Heart left ventricle (tissue), 13 donors: Measurements from ENCODE around the gene MICAL2.

Source experiments
- CTCF ChIP-seq, 12 donors: fragments of 200-600 bp; sonication (generic) in 4 of 12; IDR thresholded peaks; one replicate each; pipeline versions ENCODE4 v1.5.0 to v1.8.0; 2018 to 2022; ENCODE audit warnings: antibody characterized with exemption in 12 of 12, mild to moderate bottlenecking in 5 of 12
- POLR2A ChIP-seq, 2 donors: fragments of 450-650 bp; IDR thresholded peaks; one replicate each; pipeline ENCODE4 v1.6.1; 2017; ENCODE audit warnings: antibody characterized with exemption in 2 of 2, mild to moderate bottlenecking in 2 of 2, moderate library complexity in 2 of 2
- donor health status: ischemic (EF 13 %, LVEDD 7.1; RV severe dilation, severe dysfunction).
- donor health status: DM: no; HTN: yes; CAD: no.
- donor health status: DM: no; HTN: no; CAD: no.
- donor health status: ischemic (EF 25% LVEDD 6.9; RV normal size, moderate dysfunction).
- donor health status: ischemic (EF 25% LVEDD 5.7; RV mildly dilated, moderate dysfunction).
- donor health status: ischemic (EF 35%, LVEDD 5.7; RV mildly dilated, moderate dysfunction).
- donor health status: nonischemic (EF 11% LVEDD 7.7; RV severe dilation, severe dysfunction).
- donor health status: DM: yes; HTN: yes; CAD: no.
- donor health status: PGD.
- donor health status: ischemic (EF 29% LVEDD 5.4; RV normal size, mild dysfunction).
- donor health status: nonischemic (EF 23%, LVEDD 6.1; RV moderate dilation, normal function).

DNA sequence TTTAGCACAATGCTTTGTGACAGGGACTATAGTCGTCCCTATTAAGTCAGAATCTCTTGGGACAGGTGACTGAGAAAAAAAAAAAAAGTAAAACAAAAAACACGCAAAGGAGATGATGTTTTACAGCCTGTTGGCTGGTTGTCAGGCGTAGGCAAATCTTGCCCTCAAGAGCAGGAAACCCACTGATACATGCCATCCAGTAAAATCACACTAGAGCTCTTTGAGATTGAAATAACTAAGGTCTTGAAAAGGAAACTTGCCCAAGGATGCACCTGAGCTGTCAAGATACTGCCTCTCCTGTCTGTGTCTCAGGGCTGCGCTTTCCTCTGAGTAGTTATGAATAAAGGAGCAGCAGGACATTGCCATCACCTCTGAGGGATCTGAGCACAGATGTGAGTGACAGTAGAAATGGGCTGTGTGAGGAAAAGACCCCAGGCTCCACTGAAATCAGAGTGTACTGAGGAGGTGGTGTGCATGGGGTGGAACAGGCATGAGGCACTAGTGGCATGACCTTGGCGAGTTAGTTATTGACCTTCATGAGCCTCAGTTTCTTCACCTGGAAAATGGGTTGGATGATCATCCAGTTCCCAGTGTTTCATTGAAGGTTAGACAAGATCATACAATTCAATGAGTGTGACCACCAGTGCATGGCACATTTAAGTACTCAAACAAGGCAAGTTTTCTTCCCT lies 23.3 kb downstream of the MICAL2 start:
- no peak for TF ChIP-seq CTCF (IDR thresholded peaks at IDR 0.05)
- no peak for TF ChIP-seq POLR2A (IDR thresholded peaks at IDR 0.05)
